ENCODE measurements around the gene SDK1.

The SDK1 gene

GRCh38 chr7:3338161-3338560 lies 37.1 kb downstream of the SDK1 start:
- H3K4me3 ChIP-seq (ENCODE audit: low read depth, low read length) = no peak overlapping the region
- no peak for DNase-seq (ENCODE audit: low read depth, low spot score)
- in situ Hi-C loops (cut with HindIII; ENCODE audit: low sequenced_read_pairs) = no loop called here
- no peak for TF ChIP-seq CTCF (IDR thresholded peaks at IDR 0.05; ENCODE audit: low read depth, low read length)

DNA sequence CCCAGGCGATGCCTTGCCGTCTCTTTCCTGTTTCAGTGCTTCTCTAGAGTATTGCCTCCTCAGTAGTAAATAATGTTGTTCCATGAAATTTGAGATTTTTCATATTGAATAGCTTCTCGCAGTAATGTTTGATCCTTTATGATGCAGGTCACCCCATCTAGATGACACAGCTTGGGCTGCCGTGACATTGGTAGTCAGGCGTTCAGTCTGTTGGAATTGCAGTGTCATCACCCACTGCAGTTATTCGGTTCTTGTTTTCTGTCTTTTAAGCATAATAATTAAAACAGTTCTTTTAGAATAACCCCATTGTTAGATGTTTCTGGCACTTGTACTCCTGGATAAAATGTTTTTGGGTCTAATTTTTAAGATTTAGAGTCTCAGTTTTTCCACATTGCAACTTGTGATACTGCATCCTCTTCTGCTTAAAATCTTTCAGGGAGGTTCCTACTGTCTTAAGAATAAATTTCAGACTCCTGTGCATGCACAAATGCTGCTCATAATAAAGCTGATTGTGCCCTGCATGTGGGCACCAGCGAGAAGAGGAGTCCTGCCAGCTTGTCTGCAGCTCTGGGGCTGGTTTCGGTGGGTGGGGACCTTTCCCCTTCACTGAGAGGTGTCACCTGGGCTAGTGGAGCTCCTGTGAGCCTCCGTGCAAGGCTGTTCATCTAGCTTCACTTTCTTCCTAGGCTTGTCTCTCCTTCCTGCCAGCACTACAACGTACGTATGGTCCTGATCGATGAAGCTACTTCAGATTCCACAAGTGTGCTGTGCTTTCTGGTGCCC lies 44.8 kb downstream of the SDK1 start:
- no peak overlapping the region for H3K4me3 ChIP-seq (ENCODE audit: low read depth, low read length)
- no peak for DNase-seq (ENCODE audit: low read depth, low spot score)
- TF ChIP-seq CTCF (IDR thresholded peaks at IDR 0.05; ENCODE audit: low read depth, low read length) = no peak
- in situ Hi-C loops (cut with HindIII; ENCODE audit: low sequenced_read_pairs) = no loop called here

GRCh38 chr7:3349126-3349525 lies 48.1 kb downstream of the SDK1 start:
- TF ChIP-seq CTCF (IDR thresholded peaks at IDR 0.05; ENCODE audit: low read depth, low read length) = no peak
- in situ Hi-C loops (cut with HindIII; ENCODE audit: low sequenced_read_pairs) = no loop called here
- no peak overlapping the region for H3K4me3 ChIP-seq (ENCODE audit: low read depth, low read length)

GRCh38 chr7:3356173-3356572 lies 55.1 kb downstream of the SDK1 start:
- DNase-seq (ENCODE audit: low read depth, low spot score) = no peak
- no peak for TF ChIP-seq CTCF (IDR thresholded peaks at IDR 0.05; ENCODE audit: low read depth, low read length)
- in situ Hi-C loops (cut with HindIII; ENCODE audit: low sequenced_read_pairs) = no loop called here
- H3K4me3 ChIP-seq (ENCODE audit: low read depth, low read length) = no peak overlapping the region

More at GRCh38 chr7:3349126-3349525, 48.1 kb downstream of the SDK1 start:
- no peak for DNase-seq (ENCODE audit: low read depth, low spot score)

DNA sequence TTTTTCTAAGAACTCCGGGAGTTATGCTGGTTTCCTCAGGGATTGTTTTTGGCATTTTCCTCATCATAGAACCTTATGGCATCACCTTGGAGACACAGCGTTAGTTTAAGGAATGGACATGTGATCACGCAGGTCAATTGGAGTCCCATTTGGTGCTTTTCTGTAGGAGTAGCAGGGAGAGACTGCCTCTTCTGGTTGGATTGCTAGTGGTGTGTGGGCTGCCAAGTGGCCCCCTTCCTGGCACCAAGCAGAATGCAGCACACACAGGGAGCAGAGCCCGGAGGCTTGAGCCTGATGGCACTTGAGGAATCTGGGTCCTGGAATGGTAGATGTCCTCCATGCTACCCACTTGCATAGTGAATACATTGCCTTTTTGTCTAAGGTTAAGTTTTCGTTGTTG lies 57.9 kb downstream of the SDK1 start:
- no peak overlapping the region for H3K4me3 ChIP-seq (ENCODE audit: low read depth, low read length)
- no peak for DNase-seq (ENCODE audit: low read depth, low spot score)
- no peak for TF ChIP-seq CTCF (IDR thresholded peaks at IDR 0.05; ENCODE audit: low read depth, low read length)
- in situ Hi-C loops (cut with HindIII; ENCODE audit: low sequenced_read_pairs) = no loop called here

DNA sequence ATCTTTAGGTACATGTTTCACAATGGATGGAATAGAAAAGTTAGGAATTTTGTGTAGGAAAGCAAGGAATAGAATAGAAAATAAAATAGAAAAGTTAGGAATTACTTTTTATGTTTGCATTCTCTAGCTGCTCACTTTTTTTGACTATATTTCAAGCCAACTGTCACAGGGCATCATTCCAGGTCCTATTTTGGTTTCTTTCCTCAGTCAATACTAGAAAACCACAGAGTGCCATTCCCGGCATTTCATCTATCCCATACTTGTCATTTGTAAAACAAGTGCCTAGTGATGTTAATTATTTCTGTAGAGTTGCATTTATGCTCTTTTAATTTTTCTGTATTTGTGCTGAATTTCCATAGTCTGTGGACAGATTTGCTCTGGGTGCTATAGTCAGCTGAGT lies 66.2 kb downstream of the SDK1 start:
- no peak for TF ChIP-seq CTCF (IDR thresholded peaks at IDR 0.05; ENCODE audit: low read depth, low read length)
- no peak overlapping the region for H3K4me3 ChIP-seq (ENCODE audit: low read depth, low read length)
- in situ Hi-C loops (cut with HindIII; ENCODE audit: low sequenced_read_pairs) = no loop called here
- peak; percentile 47 for DNase-seq (ENCODE audit: low read depth, low spot score)

Data from astrocyte of the spinal cord (primary cell).